Stimulated activated CD8-positive, alpha-beta memory T cell treated with anti-CD3 and anti-CD28 coated beads, Interleukin-2, amount 100 ng/mL, for 1 hour (primary cell): Measurements from ENCODE around the gene PHKB.

Experiments used
- DNase-seq, 2 donors: peaks; one replicate each; pipeline ENCODE4 v3.0.0-alpha.2; 2020; ENCODE audit warnings: low read depth in 2 of 2

The PHKB gene

DNA sequence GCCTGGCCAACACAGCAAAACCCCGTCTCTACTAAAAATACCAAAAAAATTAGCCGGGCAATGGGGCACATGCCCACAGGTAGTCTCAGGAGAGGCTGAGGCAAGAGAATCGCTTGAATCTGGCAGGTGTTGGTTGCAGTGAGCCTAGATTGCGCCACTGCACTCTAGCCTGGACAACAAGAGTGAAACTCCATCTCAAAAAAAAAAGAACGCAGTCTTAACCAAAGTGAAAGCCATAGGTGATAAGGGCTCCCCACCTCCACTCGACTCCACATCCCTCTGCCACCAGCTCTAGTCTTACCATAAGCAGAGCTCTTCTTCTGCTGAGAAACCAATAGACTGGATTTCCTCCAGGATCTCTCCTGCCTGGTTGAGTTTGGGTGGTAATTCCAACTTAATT is 266.0 kb downstream of the PHKB start:
- no peak for DNase-seq

DNA sequence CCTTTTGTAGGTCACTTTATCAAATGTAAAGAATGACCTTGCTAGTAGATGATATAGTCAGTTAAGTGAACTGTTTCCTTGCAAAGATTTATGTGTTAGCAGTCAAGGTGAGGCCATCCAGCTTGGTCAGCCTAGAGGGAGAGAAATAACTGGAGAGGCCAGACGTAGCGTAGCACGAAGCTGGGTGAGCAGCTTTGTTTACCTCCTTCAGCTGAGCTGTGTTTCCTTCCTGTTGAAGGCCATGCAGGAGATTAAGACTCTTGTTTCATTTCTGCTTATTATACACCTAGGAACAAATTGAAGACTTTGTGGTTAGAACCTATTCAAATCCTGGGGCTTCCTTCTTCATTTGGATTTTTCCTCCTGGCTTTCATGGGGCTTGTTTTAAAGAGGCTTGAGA is 267.1 kb downstream of the PHKB start:
- no peak for DNase-seq

DNA sequence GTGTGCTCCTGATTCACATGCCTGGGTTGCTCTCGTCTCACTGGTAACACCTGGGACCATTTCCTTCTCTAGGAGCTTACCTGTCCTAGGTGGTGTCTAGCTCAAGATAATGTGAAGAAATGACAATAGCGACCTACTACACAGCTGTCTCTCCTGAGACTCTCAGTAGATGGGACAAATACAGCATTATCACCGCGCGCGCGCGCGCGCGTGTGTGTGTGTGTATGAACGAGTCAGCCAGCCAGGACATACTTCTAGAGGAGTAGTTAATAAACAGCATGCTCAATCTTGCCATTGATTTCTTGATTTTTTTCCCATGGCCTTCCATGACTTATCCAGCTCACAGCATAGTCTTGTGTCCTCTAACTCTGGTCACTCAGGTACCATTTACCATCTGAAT is 268.6 kb downstream of the PHKB start:
- DNase-seq: no peak

DNA sequence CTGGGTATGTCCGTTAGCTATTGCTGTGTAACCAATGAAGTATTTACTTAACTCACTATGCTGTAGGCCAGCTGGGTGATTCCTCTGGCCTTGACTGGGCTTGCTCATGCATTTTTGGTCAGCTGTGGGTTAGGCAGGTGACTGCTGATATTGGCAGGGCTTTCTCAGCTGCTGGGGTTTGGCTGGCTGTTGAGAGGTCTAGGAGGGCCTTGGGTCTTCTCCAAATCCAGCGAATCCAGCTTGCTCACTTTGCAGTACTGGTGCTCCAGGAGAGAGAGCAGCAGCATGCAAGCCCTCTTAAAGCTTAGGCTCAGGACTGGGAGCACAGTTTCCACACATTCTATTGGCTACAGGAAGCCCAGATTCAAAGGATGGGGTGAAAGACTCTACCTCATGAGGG is 270.1 kb downstream of the PHKB start:
- DNase-seq: no peak

DNA sequence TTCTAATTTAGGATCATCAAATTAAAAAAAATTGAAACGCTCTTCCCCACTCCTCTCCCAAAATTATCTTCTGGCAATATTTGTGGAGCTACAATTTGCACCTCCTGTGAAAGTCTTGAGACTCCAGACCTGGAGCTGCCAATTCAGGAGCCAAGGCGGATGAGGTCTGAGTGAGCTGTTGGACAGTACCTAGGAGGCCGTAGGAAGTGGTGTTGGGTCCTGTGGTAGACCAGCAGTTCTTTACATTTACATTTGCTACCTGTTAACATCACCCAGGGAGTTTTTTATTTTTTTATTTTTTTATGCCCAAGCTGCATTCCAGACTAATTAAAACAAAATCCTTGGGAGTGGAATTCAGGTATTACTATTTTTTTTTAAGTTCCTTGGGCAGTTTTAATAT is 271.0 kb downstream of the PHKB start:
- DNase-seq: no peak

DNA sequence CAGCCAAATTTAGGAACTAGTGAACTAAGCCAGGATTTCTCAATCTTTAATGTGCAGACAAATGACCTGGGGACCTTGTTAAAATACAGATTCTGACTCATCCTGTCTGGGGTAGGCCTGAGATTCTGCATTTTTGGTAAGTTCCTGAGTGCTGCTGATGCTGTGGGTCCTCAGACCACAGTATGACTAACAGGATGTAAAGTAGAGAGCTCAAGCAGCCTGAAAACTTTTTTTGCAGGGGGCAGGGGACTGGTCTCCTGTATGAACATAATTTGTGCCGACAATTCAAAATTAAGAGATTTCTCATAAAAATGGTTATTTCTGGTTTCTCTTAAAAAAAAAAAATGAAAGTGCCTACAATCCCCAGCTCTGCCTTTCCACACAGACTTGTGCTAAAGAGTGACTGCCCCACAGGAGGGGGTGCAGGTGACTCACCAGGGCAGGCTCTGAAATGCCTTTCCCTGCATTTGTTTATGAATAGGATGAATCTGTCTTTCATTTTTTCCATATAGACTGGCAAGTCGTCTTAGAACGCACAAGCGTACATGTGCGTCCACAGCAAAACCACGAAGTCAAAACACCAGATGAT is 271.5 kb downstream of the PHKB start:
- DNase-seq: no peak

DNA sequence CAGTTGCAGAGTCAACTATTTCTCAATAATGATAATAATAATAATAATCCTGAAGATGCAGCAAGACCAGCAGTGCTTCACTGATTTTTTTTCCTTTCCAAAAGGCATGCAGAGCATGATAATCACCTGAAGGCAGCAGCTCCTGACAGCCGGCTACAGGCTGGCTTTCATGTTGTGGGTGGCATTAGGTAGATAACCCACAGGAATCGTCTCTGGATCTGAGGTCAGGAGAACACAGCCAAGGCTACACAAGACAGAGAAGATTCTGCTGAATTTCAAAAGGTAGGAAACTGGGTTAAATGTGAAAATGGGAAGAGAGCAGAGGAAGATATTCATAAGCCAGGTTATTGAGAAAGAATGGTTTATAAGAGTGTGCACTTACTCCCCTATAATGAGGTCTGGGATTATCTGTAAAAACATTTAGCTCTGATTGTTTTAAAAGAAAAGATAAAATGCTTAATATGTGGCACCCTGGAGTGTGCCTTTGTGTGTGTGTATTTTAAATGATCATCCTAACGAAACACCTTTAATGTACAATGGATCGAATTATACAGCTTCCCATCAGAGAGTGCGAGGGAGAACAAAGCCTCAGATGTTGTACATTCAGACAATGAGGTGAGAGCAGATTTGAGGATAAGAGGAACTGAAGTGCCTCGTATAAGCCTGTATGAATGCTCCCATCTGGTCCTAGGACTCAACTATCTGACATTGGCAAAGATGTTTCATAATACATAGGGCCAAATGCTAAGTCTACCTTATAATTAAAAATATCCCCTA is 273.1 kb downstream of the PHKB start:
- DNase-seq: no peak

DNA sequence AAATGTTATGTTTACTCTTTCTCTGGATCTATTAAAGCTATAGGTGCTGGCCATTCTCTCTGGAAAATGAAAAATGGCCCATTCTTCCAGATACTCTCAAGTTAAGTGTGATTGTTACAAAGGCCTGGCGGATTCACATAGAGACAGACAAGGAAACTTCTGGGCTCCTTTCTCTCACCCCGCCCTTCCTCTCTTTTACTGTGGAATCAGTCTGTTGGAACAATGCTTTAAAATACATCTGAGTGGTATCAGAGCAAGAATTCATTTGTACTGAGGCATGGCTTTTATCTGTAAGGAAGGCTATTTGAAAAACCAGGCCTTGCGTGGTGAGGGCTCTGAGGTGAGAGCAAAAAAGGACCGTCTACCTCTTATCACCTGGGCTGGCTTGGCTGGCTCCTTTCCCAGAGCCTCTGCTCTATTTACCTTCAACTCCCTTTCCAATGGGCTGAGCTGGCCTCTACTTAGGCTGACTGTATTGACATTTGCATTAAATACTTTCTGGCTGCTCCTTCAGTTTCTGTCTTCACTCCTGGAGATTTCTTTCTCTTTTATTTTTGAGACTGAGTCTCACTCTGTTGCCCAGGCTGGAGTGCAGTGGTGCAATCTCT is 274.0 kb downstream of the PHKB start:
- DNase-seq: no peak

DNA sequence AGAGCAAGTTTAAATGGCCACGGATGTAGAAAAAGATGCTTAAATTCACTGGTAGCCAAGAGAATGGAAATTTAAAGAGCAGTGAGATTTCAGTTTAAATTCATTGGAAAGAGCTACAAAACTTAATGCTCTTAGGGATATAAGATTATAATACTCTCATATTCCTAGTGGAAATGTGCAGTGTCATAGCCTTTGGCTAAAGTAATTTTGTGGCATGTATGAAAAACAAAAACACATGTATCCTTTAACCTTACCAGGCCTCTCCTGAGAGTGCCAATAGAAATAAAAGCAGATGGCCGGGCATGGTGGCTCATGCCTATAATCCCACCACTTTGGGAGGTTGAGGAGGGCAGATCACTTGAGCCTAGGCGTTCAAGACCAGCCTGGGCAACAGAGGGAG is 289.2 kb downstream of the PHKB start:
- DNase-seq: no peak
